HPDE6-E6E7 (cell line): ENCODE data around the gene ABCC4.

Experiments
- DNase-seq: peaks from one replicate; pipeline ENCODE4 v3.0.0; 2011; ENCODE audit warnings: missing footprints; ENCODE audit errors: extremely low spot score

ABCC4 gene

DNA sequence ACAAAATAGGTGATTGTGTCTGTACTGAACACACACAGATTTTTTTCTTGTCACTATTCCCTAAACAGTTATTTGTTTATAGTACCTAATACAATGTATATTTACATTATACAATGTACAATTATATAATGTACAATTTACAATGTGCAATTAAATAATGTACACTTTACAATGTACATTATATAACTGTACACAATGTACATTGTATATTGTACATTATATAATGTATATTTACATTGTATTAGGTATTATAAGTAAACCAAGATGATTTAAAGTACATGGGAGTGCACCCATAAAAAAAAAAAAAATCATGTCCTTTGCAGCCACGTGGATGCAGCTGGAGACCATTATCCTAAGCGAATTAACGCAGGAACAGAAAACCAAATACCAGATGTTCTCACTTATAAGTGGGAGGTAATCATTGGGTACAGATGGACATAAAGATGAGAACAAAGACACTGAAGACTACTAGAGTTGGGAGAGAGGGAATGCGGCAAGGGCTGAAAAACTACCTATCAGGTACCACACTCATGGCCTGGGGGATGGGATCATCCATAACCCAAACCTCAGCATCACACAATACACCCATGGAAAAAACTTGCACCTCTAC, 68.1 kb downstream of the ABCC4 start:
- DNase-seq: no peak

DNA sequence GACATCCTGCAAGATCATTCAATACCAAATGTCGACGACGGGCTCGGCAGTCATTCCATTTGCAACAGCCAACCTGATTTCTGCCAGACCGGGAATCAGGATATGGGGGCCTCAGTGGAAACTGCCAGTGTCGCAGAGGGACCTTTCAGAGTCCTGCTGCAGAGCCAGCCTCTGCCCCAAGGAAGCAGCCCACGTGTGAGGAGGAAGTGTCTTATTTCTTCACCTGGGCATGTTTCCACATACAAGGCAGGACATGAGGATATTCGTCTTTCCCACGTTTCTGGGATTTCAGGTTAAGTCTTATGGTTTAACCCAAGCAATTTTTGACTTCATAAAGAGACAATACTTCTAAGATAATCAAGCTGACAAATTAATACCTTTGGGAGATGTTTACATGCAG, 69.9 kb downstream of the ABCC4 start:
- no peak for DNase-seq

DNA sequence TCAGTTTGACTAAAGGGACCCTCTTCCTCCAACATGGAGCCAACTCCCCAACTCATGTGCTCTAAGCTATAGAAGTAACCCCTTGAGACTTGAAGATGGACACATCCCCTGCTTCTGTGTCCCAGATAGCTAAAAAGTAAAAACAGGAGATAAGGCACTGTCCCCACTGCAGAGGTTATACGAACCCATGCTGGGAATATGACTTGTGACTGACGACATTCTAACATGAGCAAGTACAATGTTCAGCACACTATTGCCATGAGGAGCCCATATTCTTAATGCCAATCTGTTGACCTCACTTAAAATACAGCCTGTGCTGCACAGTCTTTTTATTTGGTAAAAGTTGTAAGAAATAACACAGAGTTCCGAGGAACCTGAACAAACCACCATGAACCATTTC, 71.4 kb downstream of the ABCC4 start:
- no peak for DNase-seq

DNA sequence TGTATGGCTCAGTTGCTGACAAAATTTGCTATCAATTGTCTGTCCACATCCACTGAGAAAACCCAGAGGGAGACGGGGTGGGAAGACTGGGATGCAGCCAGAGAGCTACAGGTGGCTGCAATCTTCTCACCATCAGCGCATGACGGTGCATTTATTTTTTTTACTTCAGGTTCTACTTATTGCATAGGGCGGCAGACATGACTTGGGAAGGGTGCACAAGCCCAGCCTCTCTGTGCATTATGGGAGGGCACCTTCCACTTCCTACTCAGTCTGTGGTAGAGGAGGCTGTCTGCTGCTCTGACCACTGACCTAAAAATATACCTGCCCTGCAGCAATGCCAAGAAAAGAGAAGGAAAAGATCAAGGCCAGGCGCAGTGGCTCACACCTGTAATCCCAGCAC, 73.1 kb downstream of the ABCC4 start:
- DNase-seq: no peak

DNA sequence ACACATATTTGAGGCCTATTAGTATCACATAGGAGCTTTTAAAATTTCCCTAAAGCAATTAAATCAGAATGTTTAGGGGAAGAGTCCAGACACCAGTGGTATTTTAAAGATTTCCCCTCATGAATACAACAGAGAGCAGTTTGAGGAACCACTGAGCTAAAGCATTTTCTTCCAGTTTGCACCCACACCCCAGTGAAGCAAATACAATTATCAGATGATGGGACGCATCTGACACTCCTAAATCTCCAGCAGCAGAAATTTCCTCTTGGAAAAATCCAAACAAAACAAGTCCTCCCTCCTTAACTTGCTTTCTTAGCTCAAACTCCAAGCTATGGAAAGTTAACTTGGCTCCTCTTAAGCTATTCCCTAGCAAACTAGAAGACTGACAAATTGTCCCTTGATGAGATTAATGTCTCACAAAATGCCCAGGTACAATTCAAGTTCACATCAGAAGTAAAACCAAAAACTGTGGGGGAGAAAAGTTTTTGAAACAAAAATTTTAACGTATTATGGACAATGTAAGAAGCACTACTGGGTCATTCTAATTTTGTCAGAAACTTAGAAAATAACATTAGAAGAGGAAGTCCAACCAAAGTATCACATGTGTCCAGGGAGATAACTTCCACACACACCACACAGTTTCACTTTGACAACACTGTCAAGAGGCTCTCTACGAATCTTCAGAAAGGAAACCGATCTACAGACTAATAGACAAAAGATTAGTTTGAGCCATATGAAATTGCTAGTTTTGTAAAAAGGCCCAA, 74.1 kb downstream of the ABCC4 start:
- DNase-seq: no peak

DNA sequence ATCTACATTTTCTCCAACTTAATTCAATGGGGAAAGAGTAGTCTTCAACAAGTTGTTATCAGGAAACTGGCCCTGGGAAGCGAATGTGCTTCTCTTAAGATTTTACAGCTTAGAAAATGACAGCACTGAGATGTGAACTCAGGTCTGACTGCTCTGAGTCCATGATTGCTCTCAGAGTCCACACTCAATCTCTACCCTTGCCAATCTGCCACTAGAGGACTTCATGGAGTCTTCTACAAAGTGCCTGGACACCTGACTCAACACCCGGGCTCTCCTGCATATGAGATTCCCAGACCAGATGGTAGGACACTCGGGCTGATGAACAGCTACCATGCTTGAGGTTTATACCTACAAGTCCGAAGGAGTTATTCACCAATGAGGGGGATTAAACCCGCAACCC, 74.8 kb downstream of the ABCC4 start:
- no peak for DNase-seq

DNA sequence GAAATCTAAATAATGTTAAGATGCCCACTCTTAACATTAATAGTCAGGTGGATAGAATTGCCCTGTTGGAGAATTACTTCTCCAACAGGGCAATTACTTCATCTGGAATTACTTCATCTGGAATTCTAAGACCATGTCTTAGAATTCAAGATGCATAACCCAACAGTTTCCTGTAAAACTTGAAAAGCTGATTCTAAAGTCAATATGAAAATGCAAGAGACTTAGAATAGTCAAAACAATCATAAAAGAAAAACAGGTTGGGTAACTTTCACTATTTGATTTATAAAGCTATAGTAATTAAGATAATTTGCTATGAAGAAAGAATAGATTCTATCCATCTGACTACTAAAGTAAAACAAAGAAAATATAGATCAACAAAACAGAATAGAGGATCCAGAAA, 75.2 kb downstream of the ABCC4 start:
- no peak for DNase-seq

DNA sequence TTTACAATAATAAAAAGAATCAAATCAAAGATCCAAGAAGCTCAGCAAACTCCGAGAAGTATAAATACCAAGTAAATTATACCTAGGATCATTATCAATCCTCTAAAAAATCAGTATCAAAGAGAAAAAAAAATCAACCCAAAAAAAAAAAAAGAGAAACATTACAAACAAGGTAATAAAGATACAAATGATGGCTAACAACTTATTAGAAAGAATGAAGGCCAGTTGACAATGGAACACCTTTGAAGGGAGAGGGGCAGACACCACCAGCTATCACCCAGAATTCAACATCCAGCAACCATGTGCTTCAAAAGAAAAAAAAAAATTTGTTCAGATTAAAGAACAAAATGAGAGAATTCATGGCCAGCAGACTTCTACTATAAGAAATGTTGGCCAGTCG, 77.2 kb downstream of the ABCC4 start:
- DNase-seq: no peak

DNA sequence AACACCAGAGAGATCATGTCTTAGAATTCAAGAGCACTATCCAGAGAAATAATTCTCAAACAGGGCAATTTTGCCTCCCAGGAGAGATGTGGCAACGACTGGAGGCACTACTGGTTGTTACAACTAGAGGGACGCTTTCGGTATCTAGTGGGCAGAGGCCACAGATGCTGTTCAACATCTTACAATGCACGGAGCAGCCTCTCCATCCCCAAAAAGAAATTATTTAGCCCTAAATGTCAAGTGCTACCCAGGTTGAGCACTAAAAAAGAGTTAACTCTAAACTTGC, 78.6 kb downstream of the ABCC4 start:
- DNase-seq: no peak

DNA sequence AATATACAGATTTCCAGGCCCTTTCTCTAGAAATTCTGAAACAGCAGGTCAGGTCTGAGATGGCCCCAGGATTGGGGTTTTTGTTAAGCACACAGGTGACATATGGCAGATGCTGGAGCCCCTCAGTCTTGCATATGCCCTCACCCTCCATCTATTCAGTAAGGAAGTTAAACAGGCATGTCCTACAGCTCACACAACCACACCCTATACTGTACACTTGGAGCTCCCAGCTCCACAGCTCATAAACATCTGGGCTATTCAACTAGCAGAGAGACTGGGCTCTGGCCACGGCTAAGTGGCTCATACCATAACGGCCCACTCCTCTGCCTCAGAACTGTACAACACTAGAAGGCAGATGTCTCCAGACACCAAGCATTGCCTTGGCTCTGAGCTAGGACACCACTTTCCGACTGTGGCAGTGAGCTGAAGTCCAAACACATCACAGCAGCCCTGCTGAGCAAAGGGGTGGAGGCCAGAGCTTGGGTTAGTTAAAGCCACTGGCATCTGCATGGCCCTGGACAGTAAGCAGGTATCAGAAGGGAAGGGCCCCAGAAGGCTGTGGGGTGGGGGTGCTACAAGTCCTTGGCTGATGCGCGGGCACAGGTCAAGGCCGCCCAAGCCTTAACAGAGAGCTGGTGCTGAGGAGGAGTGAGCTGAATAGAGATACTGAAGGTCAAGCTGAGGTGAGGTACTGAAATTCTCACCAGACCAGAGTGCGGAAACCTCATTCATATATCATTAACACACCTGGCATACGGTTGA, 79.1 kb downstream of the ABCC4 start:
- no peak for DNase-seq

DNA sequence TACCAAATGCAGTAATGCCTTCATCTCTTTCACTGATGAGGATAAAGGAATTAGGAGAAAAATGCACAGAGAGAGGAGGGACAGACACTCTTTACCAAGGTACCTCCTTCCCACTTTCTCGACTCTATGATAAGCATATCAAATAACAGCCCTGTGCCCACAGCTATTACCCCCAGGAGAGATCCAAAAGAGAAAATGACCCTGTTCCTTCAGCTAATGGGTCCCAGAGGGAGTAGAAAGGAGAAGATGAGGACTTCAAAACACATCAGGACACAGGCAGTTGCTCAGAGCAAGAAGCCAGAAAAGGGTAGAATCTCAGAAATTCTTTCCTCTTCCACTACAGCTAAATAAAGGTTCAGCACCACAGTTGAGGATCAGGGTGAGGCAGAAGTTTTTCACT, 80.6 kb downstream of the ABCC4 start:
- DNase-seq: no peak

DNA sequence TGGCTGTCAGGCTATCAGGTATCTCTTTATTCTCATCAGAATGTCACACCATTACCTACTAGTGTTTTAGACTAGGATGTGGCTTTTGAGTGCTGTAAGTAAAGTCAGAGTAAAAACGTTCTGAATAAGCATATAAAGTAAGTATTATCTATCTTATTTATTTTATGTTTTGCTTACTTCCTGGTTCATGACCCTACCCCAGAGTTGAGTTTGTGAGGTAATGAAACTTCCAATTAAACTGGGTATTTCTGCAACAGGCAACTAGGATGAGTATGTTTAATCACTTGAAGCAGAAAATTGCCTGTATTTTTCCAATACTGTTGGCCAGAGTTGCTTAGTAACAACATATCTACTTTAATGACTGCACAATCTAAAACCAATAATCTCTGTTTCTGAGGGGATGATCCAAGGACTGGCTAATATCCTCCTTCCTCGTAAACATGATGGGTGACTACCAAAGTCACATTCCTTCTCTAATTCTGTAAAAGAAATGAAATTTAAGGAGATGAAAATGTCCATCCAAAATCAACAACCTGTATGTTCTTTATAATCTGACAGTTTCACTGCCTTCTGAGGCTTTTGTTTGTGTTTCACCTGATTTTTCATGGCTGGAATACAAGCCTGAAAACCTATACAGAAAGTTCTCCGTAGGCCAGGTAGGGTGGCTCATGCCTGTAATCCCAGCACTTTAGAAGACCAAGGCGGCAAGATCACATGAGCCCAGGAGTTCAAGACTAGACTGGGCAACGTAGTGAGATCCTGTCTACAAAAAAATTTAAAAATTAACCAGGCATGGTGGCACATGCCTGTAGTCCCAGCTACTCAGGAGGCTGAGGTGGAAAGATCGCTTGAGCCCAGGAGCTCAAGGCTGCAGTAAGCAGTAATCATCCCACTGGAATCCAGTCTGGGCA, 83.1 kb downstream of the ABCC4 start:
- no peak for DNase-seq

DNA sequence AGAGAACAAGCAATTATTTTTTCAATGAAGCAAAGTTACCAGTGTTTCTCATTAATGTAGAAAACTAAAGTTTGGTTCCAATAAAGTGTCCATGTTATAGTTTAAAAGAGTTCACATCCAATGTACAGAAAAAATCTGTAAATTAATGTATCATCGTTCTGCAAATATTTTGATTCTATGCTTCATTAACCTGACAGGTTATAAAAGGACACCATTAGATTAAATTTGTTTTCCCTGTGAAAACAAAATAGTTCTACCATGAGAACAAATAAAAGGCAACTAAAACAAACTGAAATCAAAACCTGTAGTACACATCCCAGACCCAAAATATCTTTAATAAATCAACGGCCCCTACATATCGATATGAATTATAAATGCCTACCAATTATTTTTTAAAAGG, 85.1 kb downstream of the ABCC4 start:
- DNase-seq: no peak

DNA sequence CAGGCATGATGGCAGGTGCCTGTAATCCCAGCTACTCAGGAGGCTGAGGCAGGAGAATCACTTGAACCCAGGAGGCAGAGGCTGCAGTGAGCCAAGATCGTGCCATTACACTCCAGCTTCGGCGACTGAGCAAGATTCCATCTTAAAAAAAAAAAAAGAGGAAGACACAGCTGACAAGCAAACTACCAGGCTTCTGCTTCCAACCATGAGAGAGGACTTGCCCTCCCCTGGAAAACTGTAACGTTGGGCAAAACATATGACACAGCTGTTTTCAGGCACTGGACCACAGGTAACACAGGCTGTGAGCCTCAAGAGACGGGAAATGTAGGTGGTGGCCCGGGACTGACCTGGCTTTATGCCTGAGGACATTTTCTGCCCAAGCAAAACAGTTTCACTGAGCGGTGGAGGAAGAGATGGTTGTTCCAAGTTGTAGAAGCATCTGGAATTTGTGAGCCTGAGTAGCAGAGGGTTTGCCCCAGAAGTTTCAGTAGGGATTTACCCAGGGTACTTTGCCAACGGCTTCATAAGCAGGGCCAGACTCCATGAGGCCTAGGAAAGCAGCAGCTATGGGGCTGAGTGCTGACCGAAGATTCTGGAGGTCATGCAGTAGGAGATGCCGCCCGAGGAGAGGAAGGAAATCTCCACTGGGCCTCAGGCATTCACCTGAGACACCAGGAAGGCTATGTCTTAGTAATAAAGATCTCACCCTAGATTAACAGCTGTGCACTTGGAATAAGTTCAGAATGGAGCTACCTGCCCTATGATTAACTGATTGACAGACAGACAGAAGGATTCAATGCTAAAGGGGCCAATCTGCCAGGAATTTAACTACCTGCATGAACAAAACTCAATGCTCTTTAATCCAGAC, 88.0 kb downstream of the ABCC4 start:
- DNase-seq: no peak

DNA sequence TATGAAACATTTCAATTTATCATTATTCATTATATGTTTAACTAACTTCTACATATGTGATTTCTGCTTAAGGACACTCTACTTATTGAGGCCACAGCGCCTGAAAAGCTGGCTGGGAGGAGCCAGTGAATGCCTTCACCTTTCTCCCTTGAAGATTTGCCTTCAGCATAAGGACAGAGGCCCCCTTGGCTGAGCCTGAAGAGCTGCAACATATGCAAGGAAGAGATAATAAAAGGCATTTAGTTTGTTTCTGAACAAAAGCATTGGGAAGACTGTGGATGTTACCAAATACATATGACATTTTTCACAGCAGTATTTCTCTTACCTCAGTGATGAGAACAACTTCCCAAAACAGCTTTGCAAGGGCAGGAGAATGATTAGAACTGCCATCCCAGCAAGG, 92.1 kb downstream of the ABCC4 start:
- no peak for DNase-seq

DNA sequence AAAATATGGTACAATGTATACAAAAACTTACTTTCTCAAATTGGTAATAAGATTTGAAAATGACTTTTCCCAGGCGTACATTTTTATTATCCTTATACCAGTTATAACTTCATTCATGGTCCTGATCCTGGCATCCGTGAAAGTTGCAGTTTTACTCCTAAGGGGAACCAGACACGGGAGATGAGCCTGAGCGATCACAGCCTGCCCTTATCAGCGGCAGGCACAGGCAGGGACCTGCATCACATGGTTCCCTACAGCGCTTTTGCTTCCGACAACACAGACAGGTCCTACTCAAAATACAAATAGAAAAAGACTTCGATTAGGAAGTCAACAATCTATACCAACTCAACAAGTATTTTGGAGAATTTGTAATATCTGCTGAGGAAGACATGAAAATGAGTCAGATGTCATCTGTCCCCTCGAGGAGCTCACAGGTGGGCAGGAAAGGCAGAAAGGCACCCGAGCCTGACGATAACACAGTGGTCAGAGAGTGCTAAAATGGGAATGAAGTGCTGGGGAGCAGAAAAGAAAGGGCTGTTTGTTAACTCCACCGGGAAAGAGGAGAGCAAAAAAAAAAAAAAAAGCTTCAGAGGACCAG, 93.4 kb downstream of the ABCC4 start:
- no peak for DNase-seq

DNA sequence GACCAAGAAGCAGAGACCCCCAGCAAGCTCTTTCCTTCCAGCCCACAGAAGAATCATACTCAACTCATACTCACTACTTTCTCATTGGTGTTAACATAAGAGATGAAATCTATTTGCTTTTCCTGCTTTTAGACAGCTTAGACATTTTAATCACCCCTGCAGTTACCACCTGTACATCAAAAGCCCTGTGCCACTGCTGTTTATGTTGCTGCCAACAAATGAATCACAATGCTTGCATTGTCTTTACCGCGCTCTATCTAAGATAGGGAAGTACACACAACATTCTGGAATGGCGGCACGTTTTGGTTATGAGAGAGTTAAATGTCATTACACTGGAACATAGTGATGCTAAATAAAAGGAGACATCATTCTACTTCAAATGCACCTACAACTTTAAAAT, 95.1 kb downstream of the ABCC4 start:
- no peak for DNase-seq

DNA sequence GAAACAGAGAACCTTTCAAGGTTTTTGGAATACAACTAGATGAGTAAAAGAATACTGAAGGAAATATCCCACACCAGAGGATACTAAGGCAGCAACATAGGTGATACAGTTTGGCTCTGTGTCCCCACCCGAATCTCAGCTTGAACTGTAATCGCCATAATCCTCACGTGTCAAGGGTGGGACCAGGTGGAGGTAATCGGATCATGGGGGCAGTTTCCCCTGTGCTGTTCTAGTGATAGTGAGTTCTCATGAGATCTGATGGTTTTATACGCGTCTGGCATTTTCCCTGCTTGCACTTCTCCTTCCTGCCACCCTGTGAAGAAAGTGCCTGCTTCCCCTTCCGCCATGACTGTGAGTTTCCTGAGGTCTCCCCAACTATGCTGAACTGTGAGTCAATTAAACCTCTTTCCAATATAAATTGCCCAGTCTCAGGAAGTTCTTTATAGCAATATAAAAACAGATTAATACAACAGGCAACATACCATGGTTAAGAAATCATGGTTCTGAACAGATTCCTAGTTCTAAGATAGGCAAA, 97.0 kb downstream of the ABCC4 start:
- no peak for DNase-seq

DNA sequence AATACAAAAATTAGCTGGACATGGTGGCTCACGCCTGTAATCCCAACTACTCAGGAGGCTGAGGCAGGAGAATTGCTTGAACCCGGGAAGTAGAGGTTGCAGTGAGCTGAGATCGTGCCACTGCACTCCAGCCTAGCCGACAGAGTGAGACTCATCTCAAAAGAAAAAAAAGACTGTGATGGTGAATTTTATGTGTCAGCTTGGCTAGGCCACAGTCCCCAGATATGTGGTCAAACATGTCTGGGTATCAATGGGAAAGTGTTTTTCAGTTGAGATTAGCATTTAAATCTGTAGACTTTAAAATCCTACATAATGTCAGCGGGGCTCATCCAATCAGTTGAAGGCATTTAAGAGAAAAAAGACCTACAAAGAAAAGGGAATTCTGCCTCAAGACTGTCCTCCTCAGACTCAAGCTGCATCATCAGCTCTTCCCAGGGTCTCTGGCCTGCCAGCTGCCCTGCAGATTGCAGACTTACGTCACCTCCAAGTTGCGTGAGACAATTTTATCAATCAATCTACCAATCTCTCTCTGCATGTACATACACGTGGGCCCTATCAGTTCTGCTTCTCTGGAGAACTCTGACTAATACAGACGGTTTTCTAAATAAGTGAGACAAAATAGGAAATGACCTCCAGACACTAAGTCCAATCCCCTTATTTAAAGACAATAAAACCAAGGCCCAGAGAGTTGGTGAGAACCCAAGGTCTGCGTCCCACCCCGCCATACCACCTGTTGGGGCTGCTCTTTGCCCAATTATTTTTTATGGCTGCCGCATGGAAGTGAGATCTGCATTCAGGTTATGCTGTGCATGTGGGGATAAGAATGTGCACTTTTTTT, 99.2 kb downstream of the ABCC4 start:
- DNase-seq: no peak
